Stomach (tissue), 9 donors: ENCODE results near the gene FGF14. TPM values are rescaled to one million over a fixed set of nuclear protein-coding genes. Genes with fewer than 3 reads are reported as not detected.

ENCODE experiments used
- DNase-seq, 2 donors: peaks; one replicate each; pipeline versions ENCODE4 v3.0.0 to v3.0.0-alpha.2; 2013 to 2019
- H3K27ac ChIP-seq, 5 donors: fragments of 200-600 bp in 4 of 5; sonication (generic) in 4 of 5; one replicate each; pipeline ENCODE4 v1.5.1; 2013 to 2019; ENCODE audit warnings: mild to moderate bottlenecking in 1 of 5, moderate library complexity in 1 of 5
- H3K27me3 ChIP-seq, 3 donors: fragments of 200-600 bp; sonication (generic); one replicate each; pipeline ENCODE4 v1.5.1; 2017 to 2019; ENCODE audit warnings: mixed run types in 1 of 3
- H3K36me3 ChIP-seq, 4 donors: fragments of 200-600 bp; sonication (generic); 1 replicate in 3 of 4; 2 replicates in 1 of 4; pipeline ENCODE4 v1.5.1; 2016 to 2019
- H3K4me1 ChIP-seq, 4 donors: fragments of 200-600 bp; sonication (generic); one replicate each; pipeline ENCODE4 v1.5.1; 2016 to 2019
- H3K4me3 ChIP-seq, 4 donors: fragments of 200-600 bp; sonication (generic) in 3 of 4; one replicate each; pipeline ENCODE4 v1.5.1; 2016 to 2019; ENCODE audit warnings: mild to moderate bottlenecking in 1 of 4
- H3K9me3 ChIP-seq, 4 donors: fragments of 200-600 bp; sonication (generic); one replicate each; pipeline ENCODE4 v1.5.1; 2016 to 2019
- CTCF ChIP-seq, 7 experiments: fragments of 450-650 bp in 4 of 7; fragments of 200-600 bp in 3 of 7; sonication (generic) in 3 of 7; IDR thresholded peaks; one replicate each; pipeline ENCODE4 v1.5.1; 2016 to 2019; ENCODE audit warnings: antibody characterized with exemption in 7 of 7, control low read depth in 2 of 7, mild to moderate bottlenecking in 1 of 7
- EP300 ChIP-seq: sonication (generic); formaldehyde crosslinking; IDR thresholded peaks from one replicate; pipeline ENCODE4 v1.6.1; 2017; ENCODE audit warnings: antibody characterized with exemption
- POLR2A ChIP-seq, 4 donors: fragments of 450-650 bp; IDR thresholded peaks; one replicate each; pipeline ENCODE4 v1.6.1; 2016; ENCODE audit warnings: antibody characterized with exemption in 4 of 4, control low read depth in 2 of 4, mild to moderate bottlenecking in 1 of 4, moderate library complexity in 1 of 4
- POLR2AphosphoS5 ChIP-seq, 3 donors: sonication (generic); formaldehyde crosslinking; IDR thresholded peaks; one replicate each; pipeline ENCODE4 v1.6.1; 2016; ENCODE audit warnings: antibody characterized with exemption in 3 of 3
- WGBS, 5 donors: extraction: QIAGEN DNeasy Blood & Tissue Kit in 3 of 5; methylation state at CpG; one replicate each; pipeline versions ENCODE4 v1.1.5 to v1.1.7; 2013 to 2018; 5-methylcytosine and 5-hydroxymethylcytosine counted together
- intact Hi-C: fragments of 100-400 bp; cut with DNase I; formaldehyde crosslinking; loops from one replicate; pipeline ENCODE4 v1.15.1; 2023; ENCODE audit warnings: low total_unique reads
- polyA plus RNA-seq, 3 donors: library from polyadenylated mRNA; stranded (reverse); fragments of 200-250 nt; gene quantifications; one replicate each; pipeline ENCODE4 v1.2.3, GENCODE V29; 2013
- total RNA-seq, 5 donors: library from RNA; depleted of rRNA; stranded (reverse); fragments of >200 nt; gene quantifications; one replicate each; pipeline versions ENCODE4 v1.1.0 to v1.2.3, GENCODE V29; 2014 to 2016
- donor health status: healthy with polysubstance abuse.
- donor health status: Bipolar disorder and iron deficiency.
- donor health status: healthy.

The FGF14 gene
- total and polyA plus RNA-seq, 8 donors, result 0.08 to 6.6 (median 0.54) TPM

- DNase-seq, result no peak
- H3K9me3 ChIP-seq, result no peaks in the 10 kb centered on the region
- intact Hi-C loops, result no loop called here
- no peaks in the 10 kb centered on the region for H3K36me3 ChIP-seq
- TF ChIP-seq POLR2A (IDR thresholded peaks at IDR 0.05) (no peak), CTCF (IDR thresholded peaks at IDR 0.05) (no peak), EP300 (no peak), POLR2AphosphoS5 (IDR thresholded peaks at IDR 0.05) (no peak)
- no peak overlapping the region for H3K4me3 ChIP-seq
- no peaks in the 10 kb centered on the region for H3K27me3 ChIP-seq
- no peak overlapping the region for H3K27ac ChIP-seq
- H3K4me1 ChIP-seq, result no peaks in the 10 kb centered on the region
Measured at GRCh38 chr13:101898676-101899075, 503.2 kb downstream of the FGF14 start.

- intact Hi-C loops, result no loop called here
- no peak overlapping the region for H3K4me3 ChIP-seq
- no peaks in the 10 kb centered on the region for H3K36me3 ChIP-seq
- 53 to 69% (median 60%) methylated on average over 2 of the region's 2 CpGs for WGBS, 5 donors
- H3K27ac ChIP-seq, result no peak overlapping the region
- H3K4me1 ChIP-seq, result no peaks in the 10 kb centered on the region
- no peak for DNase-seq
- H3K27me3 ChIP-seq, result no peaks in the 10 kb centered on the region
- H3K9me3 ChIP-seq, result no peaks in the 10 kb centered on the region
- no peak for TF ChIP-seq CTCF (IDR thresholded peaks at IDR 0.05)
- no peak for TF ChIP-seq POLR2A (IDR thresholded peaks at IDR 0.05)
- no peak for TF ChIP-seq EP300
- no peak for TF ChIP-seq POLR2AphosphoS5 (IDR thresholded peaks at IDR 0.05)
Measured at GRCh38 chr13:101896541-101896940, 505.3 kb downstream of the FGF14 start.

GRCh38 chr13:101893021-101893420 lies 508.8 kb downstream of the FGF14 start:
- Histone ChIP-seq H3K36me3 (no peaks in the 10 kb centered on the region), H3K4me3 (no peak overlapping the region), H3K9me3 (no peaks in the 10 kb centered on the region), H3K27me3 (no peaks in the 10 kb centered on the region), H3K27ac (no peak overlapping the region), H3K4me1 (no peaks in the 10 kb centered on the region)
- intact Hi-C loops, result no loop called here
- no peak for TF ChIP-seq EP300
- TF ChIP-seq POLR2A (IDR thresholded peaks at IDR 0.05), result no peak
- TF ChIP-seq CTCF (IDR thresholded peaks at IDR 0.05), result no peak
- no peak for TF ChIP-seq POLR2AphosphoS5 (IDR thresholded peaks at IDR 0.05)
- WGBS, 5 donors, result 18 to 75% (median 33%) methylated on average over 1 of the region's 1 CpG
- no peak for DNase-seq

GRCh38 chr13:101892296-101892695 lies 509.6 kb downstream of the FGF14 start:
- intact Hi-C loops, result no loop called here
- Histone ChIP-seq H3K4me3 (no peak overlapping the region), H3K27me3 (no peaks in the 10 kb centered on the region), H3K36me3 (no peaks in the 10 kb centered on the region), H3K9me3 (no peaks in the 10 kb centered on the region), H3K27ac (no peak overlapping the region), H3K4me1 (no peaks in the 10 kb centered on the region)
- no peak for TF ChIP-seq CTCF (IDR thresholded peaks at IDR 0.05)
- TF ChIP-seq POLR2AphosphoS5 (IDR thresholded peaks at IDR 0.05), result no peak
- no peak for TF ChIP-seq EP300
- no peak for TF ChIP-seq POLR2A (IDR thresholded peaks at IDR 0.05)
- no peak for DNase-seq
- 17 to 39% (median 35%) methylated on average over 1 of the region's 1 CpG for WGBS, 5 donors
